ENCODE measurements around the gene TTC13. TPM values are rescaled to one million over a fixed set of nuclear protein-coding genes. Genes with fewer than 3 reads are reported as not detected.
A peak's percentile ranks its signal among the peaks of the same experiment; 100 is the strongest.

Gene TTC13
- total RNA-seq, 2 experiments from 2014 or later, result 34.0 to 34.2 TPM

- H3K27me3 Mint-ChIP-seq (ENCODE audit: low read depth), result no peaks in the 10 kb centered on the region
- H3K36me3 Mint-ChIP-seq (ENCODE audit: low read depth), result peaks cover 39% of the 10 kb centered on the region
- H3K4me3 Mint-ChIP-seq, result no peak overlapping the region
- no peaks in the 10 kb centered on the region for H3K9me3 Mint-ChIP-seq (ENCODE audit: insufficient read depth)
- no peak overlapping the region for H3K27ac Mint-ChIP-seq
- ChIA-PET POLR2A (no interaction called here), CTCF (interaction anchor here (1.0 kb wide), 3 partner anchors 10 to 152 kb away, joined by 3 to 4 read pairs (median 3); no protein-coding TSS in a partner anchor)
- H3K4me1 Mint-ChIP-seq (ENCODE audit: low read depth), result peaks cover 2% of the 10 kb centered on the region
- no peak for DNase-seq
- no peak for ATAC-seq
These were observed 38.7 kb downstream of the TTC13 start for GRCh38 chr1:230939806-230940489.

GRCh38 chr1:230938924-230939368, 39.7 kb downstream of the TTC13 start:
- no peak overlapping the region for H3K27ac Mint-ChIP-seq
- peaks cover 38% of the 10 kb centered on the region for H3K36me3 Mint-ChIP-seq (ENCODE audit: low read depth)
- ChIA-PET CTCF (interaction anchor here (1.0 kb wide), 1 partner anchor 12 kb away, joined by 3 read pairs; no protein-coding TSS in a partner anchor), POLR2A (no interaction called here)
- H3K9me3 Mint-ChIP-seq (ENCODE audit: insufficient read depth), result no peaks in the 10 kb centered on the region
- H3K4me3 Mint-ChIP-seq, result no peak overlapping the region
- H3K4me1 Mint-ChIP-seq (ENCODE audit: low read depth), result peaks cover 2% of the 10 kb centered on the region
- DNase-seq, result no peak
- no peak for ATAC-seq
- H3K27me3 Mint-ChIP-seq (ENCODE audit: low read depth), result no peaks in the 10 kb centered on the region

GRCh38 chr1:230937371-230937770, 41.3 kb downstream of the TTC13 start:
- Mint-ChIP-seq H3K9me3 (ENCODE audit: insufficient read depth) (no peaks in the 10 kb centered on the region), H3K27ac (no peak overlapping the region), H3K27me3 (ENCODE audit: low read depth) (no peaks in the 10 kb centered on the region), H3K4me3 (no peak overlapping the region), H3K4me1 (ENCODE audit: low read depth) (peaks cover 2% of the 10 kb centered on the region), H3K36me3 (ENCODE audit: low read depth) (peaks cover 43% of the 10 kb centered on the region)
- ATAC-seq (no peak), DNase-seq (no peak)
- POLR2A ChIA-PET, result no interaction called here
- CTCF ChIA-PET, result no interaction called here

GRCh38 chr1:230936475-230936874, 42.2 kb downstream of the TTC13 start:
- ChIA-PET POLR2A (no interaction called here), CTCF (interaction anchor here (1.0 kb wide), 1 partner anchor 20 kb away, joined by 3 read pairs; no protein-coding TSS in a partner anchor)
- H3K27ac Mint-ChIP-seq, result no peak overlapping the region
- H3K4me1 Mint-ChIP-seq (ENCODE audit: low read depth), result peaks cover 2% of the 10 kb centered on the region
- H3K36me3 Mint-ChIP-seq (ENCODE audit: low read depth), result peaks cover 44% of the 10 kb centered on the region
- no peaks in the 10 kb centered on the region for H3K9me3 Mint-ChIP-seq (ENCODE audit: insufficient read depth)
- H3K4me3 Mint-ChIP-seq, result no peak overlapping the region
- ATAC-seq (no peak), DNase-seq (no peak)
- no peaks in the 10 kb centered on the region for H3K27me3 Mint-ChIP-seq (ENCODE audit: low read depth)

- no peak for ATAC-seq
- Mint-ChIP-seq H3K9me3 (ENCODE audit: insufficient read depth) (no peaks in the 10 kb centered on the region), H3K36me3 (ENCODE audit: low read depth) (peaks cover 49% of the 10 kb centered on the region), H3K4me1 (ENCODE audit: low read depth) (peaks cover 2% of the 10 kb centered on the region), H3K4me3 (no peak overlapping the region), H3K27ac (peak overlapping the region; percentile 40), H3K27me3 (ENCODE audit: low read depth) (no peaks in the 10 kb centered on the region)
- no peak for DNase-seq
- POLR2A ChIA-PET, result no interaction called here
- CTCF ChIA-PET, result interaction anchor here (1.0 kb wide), 1 partner anchor 19 kb away, joined by 3 read pairs; no protein-coding TSS in a partner anchor
These were observed 42.8 kb downstream of the TTC13 start for GRCh38 chr1:230935852-230936251.

- Mint-ChIP-seq H3K4me3 (no peak overlapping the region), H3K4me1 (ENCODE audit: low read depth) (no peaks in the 10 kb centered on the region), H3K36me3 (ENCODE audit: low read depth) (peaks cover 46% of the 10 kb centered on the region), H3K27ac (no peak overlapping the region), H3K9me3 (ENCODE audit: insufficient read depth) (no peaks in the 10 kb centered on the region), H3K27me3 (ENCODE audit: low read depth) (no peaks in the 10 kb centered on the region)
- CTCF ChIA-PET, result no interaction called here
- POLR2A ChIA-PET, result no interaction called here
- ATAC-seq, result no peak
- no peak for DNase-seq
These were observed 47.7 kb downstream of the TTC13 start for GRCh38 chr1:230930986-230931385.

GRCh38 chr1:230926182-230926581, 52.5 kb downstream of the TTC13 start:
- CTCF ChIA-PET, result interaction anchor here (1.4 kb wide), 1 partner anchor 10 kb away, joined by 4 read pairs; no protein-coding TSS in a partner anchor
- H3K36me3 Mint-ChIP-seq (ENCODE audit: low read depth), result peaks cover 50% of the 10 kb centered on the region

GRCh38 chr1:230925608-230926007, 53.1 kb downstream of the TTC13 start:
- Mint-ChIP-seq H3K4me3 (no peak overlapping the region), H3K27me3 (ENCODE audit: low read depth) (no peaks in the 10 kb centered on the region), H3K36me3 (ENCODE audit: low read depth) (peaks cover 48% of the 10 kb centered on the region), H3K27ac (no peak overlapping the region), H3K4me1 (ENCODE audit: low read depth) (no peaks in the 10 kb centered on the region), H3K9me3 (ENCODE audit: insufficient read depth) (no peaks in the 10 kb centered on the region)
- ChIA-PET POLR2A (no interaction called here), CTCF (no interaction called here)
- DNase-seq (no peak), ATAC-seq (no peak)

More at GRCh38 chr1:230926182-230926581, 52.5 kb downstream of the TTC13 start:
- Mint-ChIP-seq H3K27ac (no peak overlapping the region), H3K27me3 (ENCODE audit: low read depth) (no peaks in the 10 kb centered on the region), H3K4me3 (no peak overlapping the region), H3K9me3 (ENCODE audit: insufficient read depth) (no peaks in the 10 kb centered on the region), H3K4me1 (ENCODE audit: low read depth) (no peaks in the 10 kb centered on the region)
- POLR2A ChIA-PET, result no interaction called here
- ATAC-seq, result no peak
- no peak for DNase-seq

GRCh38 chr1:230923176-230923575, 55.5 kb downstream of the TTC13 start:
- H3K27ac Mint-ChIP-seq, result no peak overlapping the region
- DNase-seq (no peak), ATAC-seq (no peak)
- ChIA-PET POLR2A (no interaction called here), CTCF (interaction anchor here (1.2 to 3.0 kb wide), 3 partner anchors 9 to 92 kb away, joined by 3 to 11 read pairs (median 3); partner anchors contain the start of genes ARV1 and TTC13)
- peaks cover 57% of the 10 kb centered on the region for H3K36me3 Mint-ChIP-seq (ENCODE audit: low read depth)
- no peaks in the 10 kb centered on the region for H3K4me1 Mint-ChIP-seq (ENCODE audit: low read depth)
- no peak overlapping the region for H3K4me3 Mint-ChIP-seq
- no peaks in the 10 kb centered on the region for H3K27me3 Mint-ChIP-seq (ENCODE audit: low read depth)
- no peaks in the 10 kb centered on the region for H3K9me3 Mint-ChIP-seq (ENCODE audit: insufficient read depth)

- no peak for DNase-seq
- POLR2A ChIA-PET, result no interaction called here
- H3K36me3 Mint-ChIP-seq (ENCODE audit: low read depth), result peaks cover 54% of the 10 kb centered on the region
- no peaks in the 10 kb centered on the region for H3K9me3 Mint-ChIP-seq (ENCODE audit: insufficient read depth)
- peaks cover 2% of the 10 kb centered on the region for H3K4me1 Mint-ChIP-seq (ENCODE audit: low read depth)
- no peak for ATAC-seq
- CTCF ChIA-PET, result interaction anchor here (1.2 to 3.0 kb wide), 3 partner anchors 10 to 93 kb away, joined by 3 to 11 read pairs (median 3); partner anchors contain the start of genes ARV1 and TTC13
- H3K4me3 Mint-ChIP-seq, result no peak overlapping the region
- H3K27ac Mint-ChIP-seq, result no peak overlapping the region
- H3K27me3 Mint-ChIP-seq (ENCODE audit: low read depth), result no peaks in the 10 kb centered on the region
These were observed 56.0 kb downstream of the TTC13 start for GRCh38 chr1:230922620-230923019.

GRCh38 chr1:230919207-230919606, 59.5 kb downstream of the TTC13 start:
- no peak for ATAC-seq
- no peaks in the 10 kb centered on the region for H3K27me3 Mint-ChIP-seq (ENCODE audit: low read depth)
- no peak overlapping the region for H3K27ac Mint-ChIP-seq
- POLR2A ChIA-PET, result no interaction called here
- peaks cover 47% of the 10 kb centered on the region for H3K36me3 Mint-ChIP-seq (ENCODE audit: low read depth)
- no peaks in the 10 kb centered on the region for H3K9me3 Mint-ChIP-seq (ENCODE audit: insufficient read depth)
- DNase-seq, result no peak
- CTCF ChIA-PET, result interaction anchor here (0.9 to 1.5 kb wide), 2 partner anchors 60 to 134 kb away, joined by 3 to 8 read pairs; partner anchors contain the start of genes ARV1 and TTC13
- H3K4me1 Mint-ChIP-seq (ENCODE audit: low read depth), result peaks cover 6% of the 10 kb centered on the region
- no peak overlapping the region for H3K4me3 Mint-ChIP-seq
